ENCODE results near the gene SHC3.

DNA sequence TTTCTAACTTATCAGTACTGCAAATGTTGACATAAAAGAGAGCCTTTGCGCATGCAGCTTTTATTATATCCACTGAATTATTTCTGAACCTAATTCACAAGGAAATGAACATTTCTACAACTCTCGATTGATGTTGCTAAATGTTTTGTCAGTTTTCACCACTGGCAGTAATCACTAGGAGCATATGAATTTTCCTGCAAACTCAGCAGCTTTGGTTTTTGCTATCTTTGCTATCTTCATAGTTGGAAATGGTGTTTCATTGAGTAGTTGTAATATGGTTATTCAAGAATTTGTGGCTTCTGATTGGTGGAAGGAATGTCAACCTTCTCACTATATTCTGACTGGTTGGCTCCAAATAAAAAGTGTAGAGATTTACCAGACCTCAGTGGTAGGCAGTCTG lies 8.9 kb upstream of the SHC3 start:
- TF ChIP-seq CTCF (IDR thresholded peaks at IDR 0.05) (no peak), POLR2A (IDR thresholded peaks at IDR 0.05) (no peak)
